Liver (tissue), 9 donors: Measurements from ENCODE around the gene GTF2IRD1. TPM values are rescaled to one million over a fixed set of nuclear protein-coding genes. Genes with fewer than 3 reads are reported as not detected.

ENCODE experiments used
- DNase-seq: peaks from one replicate; pipeline ENCODE4 v3.0.0-alpha.2; 2017; ENCODE audit warnings: low spot score
- H3K27ac ChIP-seq, 2 donors: one replicate each; pipeline ENCODE4 v1.7.0; 2013; ENCODE audit warnings: inconsistent platforms in 2 of 2, low read length in 2 of 2, control low read depth in 1 of 2, low read depth in 1 of 2, mild to moderate bottlenecking in 1 of 2
- H3K27me3 ChIP-seq, 4 donors: one replicate each; pipeline versions ENCODE4 v1.6.1 to v1.7.0; 2013; ENCODE audit warnings: low read length in 3 of 4, inconsistent platforms in 1 of 4, mild to moderate bottlenecking in 1 of 4, moderate library complexity in 1 of 4; ENCODE audit not compliant: control insufficient read depth in 4 of 4, insufficient read depth in 4 of 4
- H3K36me3 ChIP-seq, 4 donors: one replicate each; pipeline versions ENCODE4 v1.6.1 to v1.7.0; 2013; ENCODE audit warnings: low read length in 3 of 4, mild to moderate bottlenecking in 3 of 4, low read depth in 1 of 4, moderate library complexity in 1 of 4; ENCODE audit not compliant: control insufficient read depth in 4 of 4, insufficient read depth in 3 of 4
- H3K4me1 ChIP-seq, 4 donors: one replicate each; pipeline versions ENCODE4 v1.6.1 to v1.7.0; 2013; ENCODE audit warnings: low read length in 3 of 4, mild to moderate bottlenecking in 3 of 4, moderate library complexity in 1 of 4; ENCODE audit not compliant: control insufficient read depth in 4 of 4, insufficient read depth in 4 of 4
- H3K4me3 ChIP-seq, 3 donors: one replicate each; pipeline versions ENCODE4 v1.6.1 to v1.7.0; 2013; ENCODE audit warnings: low read length in 3 of 3, control low read depth in 1 of 3, low read depth in 1 of 3, mild to moderate bottlenecking in 1 of 3
- H3K9ac ChIP-seq, 2 donors: one replicate each; pipeline ENCODE4 v1.7.0; 2013; ENCODE audit warnings: low read length in 2 of 2, mild to moderate bottlenecking in 2 of 2, moderate library complexity in 2 of 2, control low read depth in 1 of 2, low read depth in 1 of 2
- H3K9me3 ChIP-seq, 4 donors: one replicate each; pipeline versions ENCODE4 v1.6.1 to v1.7.0; 2013; ENCODE audit warnings: low read length in 3 of 4; ENCODE audit not compliant: control insufficient read depth in 4 of 4
- ATF3 ChIP-seq: IDR thresholded peaks from 2 replicates; pipeline ENCODE4 v1.6.1; 2016; ENCODE audit warnings: antibody characterized with exemption
- EGR1 ChIP-seq, 2 donors: IDR thresholded peaks; 2 replicates each; pipeline ENCODE4 v1.6.1; 2016 to 2018; ENCODE audit warnings: antibody characterized with exemption in 2 of 2, low read depth in 2 of 2
- FOXA1 ChIP-seq: IDR thresholded peaks from 2 replicates; pipeline ENCODE4 v1.6.1; 2016; ENCODE audit warnings: antibody characterized with exemption
- FOXA2 ChIP-seq: IDR thresholded peaks from 2 replicates; pipeline ENCODE4 v1.6.1; 2016; ENCODE audit warnings: antibody characterized with exemption
- HNF4A ChIP-seq, 2 donors: conservative IDR thresholded peaks; 2 replicates each; pipeline ENCODE4 v1.6.1; 2016; ENCODE audit warnings: antibody characterized with exemption in 2 of 2, mild to moderate bottlenecking in 2 of 2
- HNF4G ChIP-seq: IDR thresholded peaks from 2 replicates; pipeline ENCODE4 v1.6.1; 2016; ENCODE audit warnings: antibody characterized with exemption
- JUND ChIP-seq, 2 donors: IDR thresholded peaks; 2 replicates each; pipeline ENCODE4 v1.6.1; 2016; ENCODE audit warnings: antibody characterized with exemption in 2 of 2
- RAD21 ChIP-seq, 2 donors: IDR thresholded peaks; 2 replicates each; pipeline ENCODE4 v1.6.1; 2016; ENCODE audit warnings: antibody characterized with exemption in 2 of 2, mild to moderate bottlenecking in 2 of 2
- REST ChIP-seq: IDR thresholded peaks from 2 replicates; pipeline ENCODE4 v1.6.1; 2016; ENCODE audit warnings: antibody characterized with exemption, mild to moderate bottlenecking
- RXRA ChIP-seq, 2 donors: IDR thresholded peaks; 2 replicates each; pipeline ENCODE4 v1.6.1; 2017 to 2018; ENCODE audit warnings: antibody characterized with exemption in 2 of 2, mild to moderate bottlenecking in 1 of 2
- TAF1 ChIP-seq: conservative IDR thresholded peaks from 2 replicates; pipeline ENCODE4 v1.6.1; 2016; ENCODE audit warnings: antibody characterized with exemption, mild to moderate bottlenecking
- YY1 ChIP-seq: IDR thresholded peaks from 2 replicates; pipeline ENCODE4 v1.6.1; 2016; ENCODE audit warnings: antibody characterized with exemption, mild to moderate bottlenecking
- ZBTB33 ChIP-seq: IDR thresholded peaks from 2 replicates; pipeline ENCODE4 v1.6.1; 2016; ENCODE audit warnings: antibody characterized with exemption
- WGBS: extraction: QIAGEN DNeasy Blood & Tissue Kit; methylation state at CpG from one replicate; pipeline ENCODE4 v1.1.7; 2013; 5-methylcytosine and 5-hydroxymethylcytosine counted together
- polyA plus RNA-seq, 2 donors: library from polyadenylated mRNA; stranded (reverse) in 1 of 2; unstranded in 1 of 2; fragments of 200-250 nt in 1 of 2; fragments of >200 nt in 1 of 2; fragmentation: Nextera tagmentation in 1 of 2; extraction: Ambion mirVana in 1 of 2; gene quantifications; one replicate each; pipeline versions ENCODE4 v1.2.1 to v1.2.3, GENCODE V29; 2013 to 2015
- total RNA-seq, 2 donors: library from RNA; depleted of rRNA; stranded (reverse); fragments of >200 nt; gene quantifications; one replicate each; pipeline ENCODE4 v1.2.3, GENCODE V29; 2014
- TF ChIP-seq, protein P1 (sequence below): IDR thresholded peaks from 2 replicates; pipeline ENCODE4 v1.6.1; 2016; ENCODE audit warnings: antibody characterized with exemption
- TF ChIP-seq, protein P2 (sequence below): fragments of 150-350 bp; IDR thresholded peaks from 2 replicates; pipeline ENCODE4 v1.5.1; 2017; ENCODE audit warnings: improper control_type of control experiment, low read depth, low read length; ENCODE audit not compliant: missing input control
- donor health status: healthy.
- donor health status: healthy.
- donor health status: healthy.
- donor health status: healthy.
- donor health status: healthy.

Gene GTF2IRD1
- total and polyA plus RNA-seq, 4 donors = 2.0 to 7.4 (median 3.3) TPM

GRCh38 chr7:74560086-74560719 is 106.5 kb downstream of the GTF2IRD1 start:
- H3K9ac ChIP-seq = no peak overlapping the region
- H3K4me1 ChIP-seq = no peaks in the 10 kb centered on the region
- H3K27me3 ChIP-seq = no peaks in the 10 kb centered on the region
- 89% methylated on average over 5 of the region's 5 CpGs for WGBS
- H3K36me3 ChIP-seq = peaks cover 0 to 10% (median 0%) of the 10 kb centered on the region in 4 donors
- no peak for DNase-seq
- no peak overlapping the region for H3K27ac ChIP-seq
- no peaks in the 10 kb centered on the region for H3K9me3 ChIP-seq
- TF ChIP-seq, protein P1, sequence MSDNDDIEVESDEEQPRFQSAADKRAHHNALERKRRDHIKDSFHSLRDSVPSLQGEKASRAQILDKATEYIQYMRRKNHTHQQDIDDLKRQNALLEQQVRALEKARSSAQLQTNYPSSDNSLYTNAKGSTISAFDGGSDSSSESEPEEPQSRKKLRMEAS = no peak
- TF ChIP-seq JUND (IDR thresholded peaks at IDR 0.05) (no peak), YY1 (no peak), FOXA1 (no peak), ZBTB33 (no peak), FOXA2 (no peak), RXRA (IDR thresholded peaks at IDR 0.05) (no peak), TAF1 (no peak), EGR1 (IDR thresholded peaks at IDR 0.05; ENCODE audit: low read depth in 2 of 2) (no peak), RAD21 (IDR thresholded peaks at IDR 0.05) (no peak), HNF4G (no peak), ATF3 (no peak)
- TF ChIP-seq, protein P2, sequence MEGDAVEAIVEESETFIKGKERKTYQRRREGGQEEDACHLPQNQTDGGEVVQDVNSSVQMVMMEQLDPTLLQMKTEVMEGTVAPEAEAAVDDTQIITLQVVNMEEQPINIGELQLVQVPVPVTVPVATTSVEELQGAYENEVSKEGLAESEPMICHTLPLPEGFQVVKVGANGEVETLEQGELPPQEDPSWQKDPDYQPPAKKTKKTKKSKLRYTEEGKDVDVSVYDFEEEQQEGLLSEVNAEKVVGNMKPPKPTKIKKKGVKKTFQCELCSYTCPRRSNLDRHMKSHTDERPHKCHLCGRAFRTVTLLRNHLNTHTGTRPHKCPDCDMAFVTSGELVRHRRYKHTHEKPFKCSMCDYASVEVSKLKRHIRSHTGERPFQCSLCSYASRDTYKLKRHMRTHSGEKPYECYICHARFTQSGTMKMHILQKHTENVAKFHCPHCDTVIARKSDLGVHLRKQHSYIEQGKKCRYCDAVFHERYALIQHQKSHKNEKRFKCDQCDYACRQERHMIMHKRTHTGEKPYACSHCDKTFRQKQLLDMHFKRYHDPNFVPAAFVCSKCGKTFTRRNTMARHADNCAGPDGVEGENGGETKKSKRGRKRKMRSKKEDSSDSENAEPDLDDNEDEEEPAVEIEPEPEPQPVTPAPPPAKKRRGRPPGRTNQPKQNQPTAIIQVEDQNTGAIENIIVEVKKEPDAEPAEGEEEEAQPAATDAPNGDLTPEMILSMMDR = no peak
- no peak overlapping the region for H3K4me3 ChIP-seq

DNA sequence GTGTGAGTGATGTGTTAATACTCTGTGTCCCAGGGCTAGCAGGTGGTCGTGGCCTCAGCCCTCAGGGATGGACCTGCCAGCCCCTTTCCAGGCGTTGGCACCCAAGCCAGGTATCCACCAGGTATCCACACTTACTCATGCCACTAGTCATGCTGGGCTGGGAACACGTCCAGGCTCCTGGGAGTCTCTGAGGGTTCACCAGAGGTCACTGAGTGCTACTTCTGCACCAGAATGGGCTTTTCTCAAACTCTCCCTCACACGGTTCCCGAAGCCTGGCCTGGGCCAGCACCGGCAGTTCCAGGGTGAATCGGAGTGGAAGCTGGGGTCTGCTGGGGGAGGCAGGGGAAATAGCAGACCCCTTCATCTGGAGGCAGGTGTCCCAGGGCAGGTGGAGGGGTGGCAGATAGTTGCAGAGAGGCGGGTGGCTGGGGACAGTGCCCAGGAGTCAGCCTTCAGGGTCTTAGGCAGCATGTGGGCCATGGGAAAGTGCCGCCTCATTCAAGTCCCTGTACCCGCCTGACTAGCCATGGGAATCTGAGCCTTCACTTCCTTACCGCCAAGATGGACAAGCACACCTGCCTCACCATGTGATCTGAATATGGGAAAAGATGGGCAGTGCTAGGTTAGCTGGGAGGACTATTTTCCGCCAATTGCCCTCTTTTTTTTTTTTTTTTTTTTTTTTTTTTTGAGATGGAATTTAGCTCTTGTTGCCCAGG is 108.3 kb downstream of the GTF2IRD1 start:
- no peak for TF ChIP-seq FOXA1
- TF ChIP-seq YY1 = no peak
- TF ChIP-seq HNF4A (conservative IDR thresholded peaks at IDR 0.05) = no peak
- no peak for TF ChIP-seq ZBTB33
- TF ChIP-seq, protein P2 = no peak
- no peak for TF ChIP-seq RAD21 (IDR thresholded peaks at IDR 0.05)
- no peak for TF ChIP-seq RXRA (IDR thresholded peaks at IDR 0.05)
- no peak for TF ChIP-seq FOXA2
- TF ChIP-seq ATF3 = no peak
- TF ChIP-seq REST = no peak

More for the DNA sequence above, 108.3 kb downstream of the GTF2IRD1 start:
- WGBS = 89% methylated on average over 12 of the region's 12 CpGs
- H3K9ac ChIP-seq = no peak overlapping the region
- no peak for DNase-seq
- no peak overlapping the region for H3K4me3 ChIP-seq
- H3K27ac ChIP-seq = no peak overlapping the region
- no peaks in the 10 kb centered on the region for H3K4me1 ChIP-seq
- no peaks in the 10 kb centered on the region for H3K9me3 ChIP-seq
- peaks cover 0 to 10% (median 0%) of the 10 kb centered on the region in 4 donors for H3K36me3 ChIP-seq
- H3K27me3 ChIP-seq = no peaks in the 10 kb centered on the region
